A549 (cell line): ENCODE results near the gene BSDC1. TPM values are rescaled to one million over a fixed set of nuclear protein-coding genes. Genes with fewer than 3 reads are reported as not detected.

ENCODE experiments used
- ATAC-seq, 2 experiments: fragments of 200-7000 bp in 1 of 2; fragments of >200 bp in 1 of 2; cut with Nextera tagmentation in 1 of 2; cut with Tn5 transposase in 1 of 2; 3 replicates each; pipeline versions ENCODE4 v1.8.0 to v1.9.1; 2018 to 2020; ENCODE audit warnings: mild to moderate bottlenecking in 1 of 2, moderate library complexity in 1 of 2
- CTCF ChIA-PET: fragments of 300-600 bp; sonication (Branson Sonifier 250); formaldehyde crosslinking; extraction: SDS; loops from one replicate; lab custom pipeline; 2021; ENCODE audit warnings: antibody characterized with exemption, inconsistent platforms; lab: Yijun Ruan, JAX
- POLR2A ChIA-PET: fragments of 350-600 bp; formaldehyde crosslinking; extraction: SDS; loops from one replicate; lab custom pipeline; 2021; ENCODE audit warnings: antibody characterized with exemption, inconsistent platforms; lab: Yijun Ruan, JAX
- DNase-seq, 2 experiments: peaks; one replicate each; pipeline versions ENCODE4 v3.0.0 to v3.0.0-alpha.2; 2011 to 2016; ENCODE audit warnings: low read depth in 1 of 2, low spot score in 1 of 2
- FAIRE-seq: peaks from 2 replicates; lab custom pipeline; 2011; peaks lifted over from hg19 to GRCh38; lab: Jason Lieb, UNC
- H3K27ac ChIP-seq, 2 experiments: fragments of >200 bp; sonication (Bioruptor Twin); formaldehyde crosslinking; 3 replicates each; pipeline ENCODE4 v1.5.1; 2016 to 2017
- H3K4me1 ChIP-seq: fragments of >200 bp; sonication (Bioruptor Twin); formaldehyde crosslinking; 3 replicates; pipeline ENCODE4 v1.6.1; 2016
- H3K4me2 ChIP-seq: fragments of >200 bp; sonication (Bioruptor Twin); formaldehyde crosslinking; 3 replicates; pipeline ENCODE4 v1.6.1; 2016
- H3K4me3 ChIP-seq: fragments of >200 bp; sonication (Bioruptor Twin); formaldehyde crosslinking; 3 replicates; pipeline ENCODE4 v1.5.1; 2016
- H3K9me3 ChIP-seq: fragments of >200 bp; sonication (Bioruptor Twin); formaldehyde crosslinking; 3 replicates; pipeline ENCODE4 v1.6.1; 2016
- BCL3 ChIP-seq: fragments of >200 bp; sonication (Bioruptor Twin); formaldehyde crosslinking; IDR thresholded peaks from 3 replicates; pipeline ENCODE4 v1.6.1; 2016
- CBX2 ChIP-seq: fragments of 200-600 bp; sonication (generic); IDR thresholded peaks from 2 replicates; pipeline ENCODE4 v1.6.1; 2016; ENCODE audit warnings: low read depth, mild to moderate bottlenecking, borderline replicate concordance
- CBX8 ChIP-seq: fragments of 200-600 bp; sonication (generic); IDR thresholded peaks from 2 replicates; pipeline ENCODE4 v1.6.1; 2016
- CTCF ChIP-seq: fragments of >200 bp; sonication (Bioruptor Twin); formaldehyde crosslinking; IDR thresholded peaks from 3 replicates; pipeline ENCODE4 v1.5.1; 2016
- EP300 ChIP-seq, 2 experiments: fragments of >200 bp; sonication (Bioruptor Twin); formaldehyde crosslinking; IDR thresholded peaks; 2 replicates in 1 of 2; 3 replicates in 1 of 2; pipeline ENCODE4 v1.6.1; 2016 to 2017
- FOSL2 ChIP-seq, 2 experiments: fragments of 450-650 bp in 1 of 2; fragments of >200 bp in 1 of 2; sonication (Bioruptor Twin) in 1 of 2; formaldehyde crosslinking; IDR thresholded peaks; 2 replicates each; pipeline versions ENCODE4 v1.5.0 to v1.6.1; 2016 to 2020; ENCODE audit warnings: mild to moderate bottlenecking in 1 of 2, moderate library complexity in 1 of 2
- HOXA7 ChIP-seq: fragments of 250-450 bp; sonication (Bioruptor Pico); IDR thresholded peaks from 2 replicates; pipeline ENCODE4 v1.5.0; 2020; ENCODE audit warnings: mild to moderate bottlenecking, moderate library complexity
- HOXB13 ChIP-seq: fragments of 250-450 bp; sonication (Bioruptor Pico); IDR thresholded peaks from 2 replicates; pipeline ENCODE4 v1.5.0; 2020; ENCODE audit warnings: low read depth, mild to moderate bottlenecking, moderate library complexity
- HOXB5 ChIP-seq: fragments of 250-450 bp; sonication (Bioruptor Pico); IDR thresholded peaks from 2 replicates; pipeline ENCODE4 v1.5.0; 2020; ENCODE audit warnings: mild to moderate bottlenecking, moderate library complexity
- MAFK ChIP-seq: fragments of 450-650 bp; IDR thresholded peaks from 2 replicates; pipeline ENCODE4 v1.6.1; 2014; ENCODE audit not compliant: partially characterized antibody
- NR3C1 ChIP-seq: fragments of >200 bp; sonication (Bioruptor Twin); formaldehyde crosslinking; IDR thresholded peaks from 3 replicates; pipeline ENCODE4 v1.6.1; 2017
- PBX3 ChIP-seq: IDR thresholded peaks from 2 replicates; pipeline ENCODE4 v1.6.1; 2012
- POLR2AphosphoS2 ChIP-seq: conservative IDR thresholded peaks from 2 replicates; pipeline ENCODE4 v1.6.1; 2012; ENCODE audit warnings: low read length, improper control_type of control experiment, inconsistent platforms
- TP53 ChIP-seq: fragments of 250-450 bp; sonication (Bioruptor Pico); IDR thresholded peaks from 2 replicates; pipeline ENCODE4 v1.5.0; 2021; ENCODE audit warnings: mild to moderate bottlenecking, moderate library complexity
- WGBS: methylation state at CpG from one replicate; pipeline ENCODE4 v1.1.6; 2017; ENCODE audit errors: missing lambda C conversion rate; 5-methylcytosine and 5-hydroxymethylcytosine counted together
- polyA plus RNA-seq, 4 experiments: library from polyadenylated mRNA; depleted of rRNA in 3 of 4; stranded (reverse); fragments of >200 nt; fragmentation: RNase III in 1 of 4; extraction: RNeasy Plus Mini Kit Qiagen cat#74134 plus additional on column Dnase treatment in 1 of 4; gene quantifications; 2 replicates in 3 of 4; 3 replicates in 1 of 4; pipeline ENCODE4 v1.2.3, GENCODE V29; 2011 to 2017

The BSDC1 gene
- polyA plus RNA-seq, 2 of the 4 experiments (the other 2 are of a cell fraction): 19.9 to 22.7 TPM

- Histone ChIP-seq H3K4me3 (no peak overlapping the region), H3K4me1 (no peaks in the 10 kb centered on the region), H3K9me3 (no peaks in the 10 kb centered on the region), H3K4me2 (no peak overlapping the region), H3K27ac (no peak overlapping the region)
- no peak for FAIRE-seq
- ChIA-PET CTCF (interaction anchor here (0.6 to 1.6 kb wide), 2 partner anchors 13 to 18 kb away, joined by 4 read pairs; no protein-coding TSS in a partner anchor), POLR2A (no interaction called here)
- ATAC-seq: no peak
- 85% methylated on average over 8 of the region's 12 CpGs for WGBS
- no peak for TF ChIP-seq POLR2AphosphoS2
- DNase-seq: no peak
Observed at GRCh38 chr1:32363713-32364112, 30.5 kb downstream of the BSDC1 start.

GRCh38 chr1:32362474-32363313 is 31.5 kb downstream of the BSDC1 start, which contains the start of the genes FAM229A and TSSK3:
Gene FAM229A (minus strand): TSS chr1:32362485. CDS start chr1:32362091, 394 bp downstream.
Gene TSSK3 (plus strand): TSS chr1:32362539. CDS start chr1:32362702, 163 bp downstream.
- no peak for ATAC-seq
- no peaks in the 10 kb centered on the region for H3K9me3 ChIP-seq
- POLR2A ChIA-PET: no interaction called here
- H3K4me2 ChIP-seq: no peak within 1 kb of the TSS
- no peak for FAIRE-seq
- TF ChIP-seq TP53 (CRISPR knock-in tag) (no peak), HOXB13 (CRISPR knock-in tag) (no peak), HOXB5 (CRISPR knock-in tag) (no peak), EP300 (IDR thresholded peaks at IDR 0.05) (no peak), PBX3 (no peak), CBX2 (no peak), CTCF (no peak), HOXA7 (CRISPR knock-in tag) (no peak), CBX8 (no peak), FOSL2 (IDR thresholded peaks at IDR 0.05) (no peak), FOSL2 (CRISPR knock-in tag; IDR thresholded peaks at IDR 0.05) (no peak), BCL3 (no peak)
- WGBS: 93% methylated on average over 16 of the region's 17 CpGs
- H3K4me1 ChIP-seq: no peaks in the 10 kb centered on the region
- DNase-seq: no peak
- H3K4me3 ChIP-seq: no peak within 1 kb of the TSS
- CTCF ChIA-PET: interaction anchor here (1.6 kb wide), 1 partner anchor 11 kb away, joined by 4 read pairs; no protein-coding TSS in a partner anchor
- H3K27ac ChIP-seq: no peak within 1 kb of the TSS

GRCh38 chr1:32361674-32362473 is 32.4 kb downstream of the BSDC1 start:
- CTCF ChIA-PET: no interaction called here
- DNase-seq: no peak
- POLR2A ChIA-PET: no interaction called here
- Histone ChIP-seq H3K4me1 (no peaks in the 10 kb centered on the region), H3K4me3 (no peak overlapping the region), H3K27ac (no peak overlapping the region), H3K4me2 (no peak overlapping the region), H3K9me3 (no peaks in the 10 kb centered on the region)
- TF ChIP-seq NR3C1 (no peak), MAFK (no peak)
- FAIRE-seq: no peak
- 95% methylated on average over 22 of the region's 91 CpGs for WGBS
- ATAC-seq: no peak
